PC-3 (cell line): ENCODE measurements around the gene TMEM125. TPM values are rescaled to one million over a fixed set of nuclear protein-coding genes. Genes with fewer than 3 reads are reported as not detected.

Experiments used
- ATAC-seq: fragments of 200-7000 bp; cut with Tn5 transposase; 2 replicates; pipeline ENCODE4 v1.9.1; 2020; ENCODE audit warnings: mild to moderate bottlenecking, moderate library complexity
- BruUV-seq: library from RNA; stranded (reverse); fragments of 400-500 nt; replicated peaks from 2 replicates; lab custom pipeline; 2021; lab: Mats Ljungman, UMichigan
- CTCF ChIA-PET: fragments of 300-600 bp; sonication (Branson Sonifier 250); formaldehyde crosslinking; loops from one replicate; lab custom pipeline; 2022; ENCODE audit warnings: antibody characterized with exemption; lab: Charles Lee
- POLR2A ChIA-PET: fragments of 300-600 bp; sonication (Branson Sonifier 250); formaldehyde crosslinking; loops from one replicate; lab custom pipeline; 2022; ENCODE audit warnings: antibody characterized with exemption; ENCODE audit not compliant: unreplicated experiment; lab: Charles Lee
- DNase-seq: peaks from one replicate; pipeline ENCODE4 v3.0.0-alpha.2; 2015
- H2AFZ ChIP-seq: fragments of 300-600 bp; sonication (generic); 2 replicates; pipeline ENCODE4 v1.6.0; 2016; ENCODE audit warnings: antibody characterized with exemption, low read length
- H3F3A ChIP-seq: fragments of 300-600 bp; sonication (generic); one replicate; pipeline ENCODE4 v1.6.0; 2017; ENCODE audit warnings: antibody characterized with exemption, low read length, control low read depth, mild to moderate bottlenecking; ENCODE audit not compliant: unreplicated experiment
- H3K27ac ChIP-seq: fragments of 300-600 bp; sonication (generic); 2 replicates; pipeline ENCODE4 v1.5.1; 2016; ENCODE audit warnings: mild to moderate bottlenecking, low read length
- H3K27me3 ChIP-seq: fragments of 300-600 bp; sonication (generic); 2 replicates; pipeline ENCODE4 v1.6.1; 2016; ENCODE audit warnings: low read length, mixed read lengths
- H3K36me3 ChIP-seq: fragments of 300-600 bp; sonication (generic); 2 replicates; pipeline ENCODE4 v1.6.1; 2016; ENCODE audit warnings: low read depth, mixed run types, low read length, mixed read lengths
- H3K4me1 ChIP-seq: fragments of 300-600 bp; sonication (generic); 2 replicates; pipeline ENCODE4 v1.5.1; 2016; ENCODE audit warnings: low read length; ENCODE audit not compliant: insufficient read depth
- H3K4me2 ChIP-seq: fragments of 300-600 bp; sonication (generic); 2 replicates; pipeline ENCODE4 v1.6.0; 2016; ENCODE audit warnings: low read length
- H3K4me3 ChIP-seq: fragments of 300-600 bp; sonication (generic); 2 replicates; pipeline ENCODE4 v1.5.1; 2016; ENCODE audit warnings: mild to moderate bottlenecking, low read length, mixed read lengths
- H3K79me2 ChIP-seq: fragments of 300-600 bp; sonication (generic); 2 replicates; pipeline ENCODE4 v1.6.1; 2017; ENCODE audit warnings: low read length, mixed read lengths
- H3K9ac ChIP-seq: fragments of 300-600 bp; sonication (generic); 2 replicates; pipeline ENCODE4 v1.6.0; 2016; ENCODE audit warnings: mild to moderate bottlenecking, low read length
- H3K9me2 ChIP-seq: fragments of 300-600 bp; sonication (generic); replicated peaks from 2 replicates; pipeline ENCODE4 v1.6.1; 2016; ENCODE audit warnings: mixed run types, low read length, mixed read lengths
- H3K9me3 ChIP-seq: fragments of 300-600 bp; sonication (generic); 2 replicates; pipeline ENCODE4 v1.6.1; 2016; ENCODE audit warnings: low read length, mixed read lengths
- H4K20me1 ChIP-seq: fragments of 300-600 bp; sonication (generic); 2 replicates; pipeline ENCODE4 v1.6.1; 2016; ENCODE audit warnings: low read length, mixed read lengths
- EZH2 ChIP-seq: fragments of 300-600 bp; sonication (generic); IDR thresholded peaks from one replicate; pipeline ENCODE4 v1.6.1; 2017; ENCODE audit warnings: antibody characterized with exemption, mild to moderate bottlenecking, low read length; ENCODE audit not compliant: unreplicated experiment
- EZH2phosphoT487 ChIP-seq: fragments of 300-600 bp; sonication (generic); IDR thresholded peaks from 2 replicates; pipeline ENCODE4 v1.6.1; 2018; ENCODE audit warnings: mild to moderate bottlenecking, antibody characterized with exemption, low read length, borderline replicate concordance
- intact Hi-C: fragments of 100-400 bp; cut with micrococcal nuclease; formaldehyde crosslinking; loops from 2 replicates; pipeline ENCODE4 v1.9.0; 2023
- total RNA-seq: library from RNA; depleted of rRNA; stranded (reverse); fragments of >200 nt; gene quantifications from 2 replicates; pipeline ENCODE4 v1.2.3, GENCODE V29; 2014
- TF ChIP-seq, protein P1 (sequence below): fragments of 300-600 bp; sonication (generic); conservative IDR thresholded peaks from 2 replicates; pipeline ENCODE4 v1.5.1; 2017; ENCODE audit warnings: antibody characterized with exemption, low read depth, mild to moderate bottlenecking, low read length

The TMEM125 gene
- total RNA-seq, 1 experiment from 2014 or later, result 9.8 TPM

DNA sequence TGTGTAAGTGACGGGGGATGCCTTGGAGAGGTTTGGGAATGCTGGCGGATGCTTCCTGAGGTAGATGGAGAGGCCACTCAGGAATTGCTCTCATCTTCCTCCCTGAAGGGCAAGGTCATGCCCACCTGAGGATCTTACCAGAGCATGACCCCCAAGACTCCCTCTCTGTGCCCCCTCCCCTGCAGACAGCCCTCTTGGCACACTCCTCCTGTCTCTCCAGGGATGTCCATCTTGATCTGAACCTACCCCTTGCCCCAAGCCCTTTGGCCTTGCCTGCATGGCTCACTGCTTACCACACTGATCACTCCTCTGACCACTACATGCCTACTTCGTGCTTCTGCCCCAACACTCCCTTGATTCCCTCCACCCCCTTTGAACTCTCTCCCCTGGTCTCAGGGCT, 50.0 kb downstream of the TMEM125 start:
- POLR2A ChIA-PET, result no interaction called here
- no peaks in the 10 kb centered on the region for H3K4me1 ChIP-seq
- H2AFZ ChIP-seq, result no peak overlapping the region
- BruUV-seq, result no TSS peak
- no peaks in the 10 kb centered on the region for H3K27me3 ChIP-seq
- H4K20me1 ChIP-seq, result no peaks in the 10 kb centered on the region
- CTCF ChIA-PET, result no interaction called here
- H3K9ac ChIP-seq, result no peak overlapping the region
- no peak for DNase-seq
- TF ChIP-seq, protein P1, sequence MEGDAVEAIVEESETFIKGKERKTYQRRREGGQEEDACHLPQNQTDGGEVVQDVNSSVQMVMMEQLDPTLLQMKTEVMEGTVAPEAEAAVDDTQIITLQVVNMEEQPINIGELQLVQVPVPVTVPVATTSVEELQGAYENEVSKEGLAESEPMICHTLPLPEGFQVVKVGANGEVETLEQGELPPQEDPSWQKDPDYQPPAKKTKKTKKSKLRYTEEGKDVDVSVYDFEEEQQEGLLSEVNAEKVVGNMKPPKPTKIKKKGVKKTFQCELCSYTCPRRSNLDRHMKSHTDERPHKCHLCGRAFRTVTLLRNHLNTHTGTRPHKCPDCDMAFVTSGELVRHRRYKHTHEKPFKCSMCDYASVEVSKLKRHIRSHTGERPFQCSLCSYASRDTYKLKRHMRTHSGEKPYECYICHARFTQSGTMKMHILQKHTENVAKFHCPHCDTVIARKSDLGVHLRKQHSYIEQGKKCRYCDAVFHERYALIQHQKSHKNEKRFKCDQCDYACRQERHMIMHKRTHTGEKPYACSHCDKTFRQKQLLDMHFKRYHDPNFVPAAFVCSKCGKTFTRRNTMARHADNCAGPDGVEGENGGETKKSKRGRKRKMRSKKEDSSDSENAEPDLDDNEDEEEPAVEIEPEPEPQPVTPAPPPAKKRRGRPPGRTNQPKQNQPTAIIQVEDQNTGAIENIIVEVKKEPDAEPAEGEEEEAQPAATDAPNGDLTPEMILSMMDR, result no peak
- TF ChIP-seq EZH2, result no peak
- no peak for TF ChIP-seq EZH2phosphoT487
- ATAC-seq, result no peak
- no peaks in the 10 kb centered on the region for H3K9me2 ChIP-seq
- no peaks in the 10 kb centered on the region for H3K9me3 ChIP-seq
- no peaks in the 10 kb centered on the region for H3K79me2 ChIP-seq
- no peak overlapping the region for H3K4me3 ChIP-seq
- H3K27ac ChIP-seq, result no peak overlapping the region
- intact Hi-C loops, result no loop called here
- H3K4me2 ChIP-seq, result no peak overlapping the region
- no peaks in the 10 kb centered on the region for H3K36me3 ChIP-seq
- no peaks in the 10 kb centered on the region for H3F3A ChIP-seq

- H3F3A ChIP-seq, result no peaks in the 10 kb centered on the region
- CTCF ChIA-PET, result no interaction called here
- no peaks in the 10 kb centered on the region for H4K20me1 ChIP-seq
- no peak overlapping the region for H3K4me3 ChIP-seq
- H3K27ac ChIP-seq, result no peak overlapping the region
- H3K4me1 ChIP-seq, result no peaks in the 10 kb centered on the region
- no peaks in the 10 kb centered on the region for H3K36me3 ChIP-seq
- intact Hi-C loops, result no loop called here
- H3K9ac ChIP-seq, result no peak overlapping the region
- no peak overlapping the region for H3K4me2 ChIP-seq
- no peaks in the 10 kb centered on the region for H3K27me3 ChIP-seq
- ATAC-seq (no peak), DNase-seq (no peak)
- no peaks in the 10 kb centered on the region for H3K9me2 ChIP-seq
- H3K9me3 ChIP-seq, result no peaks in the 10 kb centered on the region
- no peak overlapping the region for H2AFZ ChIP-seq
- BruUV-seq, result no TSS peak
- POLR2A ChIA-PET, result no interaction called here
- H3K79me2 ChIP-seq, result no peaks in the 10 kb centered on the region
- TF ChIP-seq, protein P1, result no peak
- TF ChIP-seq EZH2phosphoT487, result no peak
- TF ChIP-seq EZH2, result no peak
Measured at GRCh38 chr1:43321331-43321891, 51.6 kb downstream of the TMEM125 start.

- DNase-seq (no peak), ATAC-seq (no peak)
- H3F3A ChIP-seq, result no peaks in the 10 kb centered on the region
- no TSS peak for BruUV-seq
- H3K9ac ChIP-seq, result no peak overlapping the region
- CTCF ChIA-PET, result no interaction called here
- no peaks in the 10 kb centered on the region for H3K9me2 ChIP-seq
- H3K27ac ChIP-seq, result no peak overlapping the region
- H3K4me1 ChIP-seq, result no peaks in the 10 kb centered on the region
- no peaks in the 10 kb centered on the region for H3K9me3 ChIP-seq
- TF ChIP-seq, protein P1, result no peak
- no peak for TF ChIP-seq EZH2phosphoT487
- TF ChIP-seq EZH2, result no peak
- no peaks in the 10 kb centered on the region for H3K36me3 ChIP-seq
- H4K20me1 ChIP-seq, result no peaks in the 10 kb centered on the region
- POLR2A ChIA-PET, result no interaction called here
- no peaks in the 10 kb centered on the region for H3K79me2 ChIP-seq
- intact Hi-C loops, result no loop called here
- no peaks in the 10 kb centered on the region for H3K27me3 ChIP-seq
- H2AFZ ChIP-seq, result no peak overlapping the region
- H3K4me2 ChIP-seq, result no peak overlapping the region
- H3K4me3 ChIP-seq, result no peak overlapping the region
Measured at GRCh38 chr1:43322506-43322905, 52.7 kb downstream of the TMEM125 start.
